ENCODE measurements around the gene ITGA5.

Gene ITGA5

DNA sequence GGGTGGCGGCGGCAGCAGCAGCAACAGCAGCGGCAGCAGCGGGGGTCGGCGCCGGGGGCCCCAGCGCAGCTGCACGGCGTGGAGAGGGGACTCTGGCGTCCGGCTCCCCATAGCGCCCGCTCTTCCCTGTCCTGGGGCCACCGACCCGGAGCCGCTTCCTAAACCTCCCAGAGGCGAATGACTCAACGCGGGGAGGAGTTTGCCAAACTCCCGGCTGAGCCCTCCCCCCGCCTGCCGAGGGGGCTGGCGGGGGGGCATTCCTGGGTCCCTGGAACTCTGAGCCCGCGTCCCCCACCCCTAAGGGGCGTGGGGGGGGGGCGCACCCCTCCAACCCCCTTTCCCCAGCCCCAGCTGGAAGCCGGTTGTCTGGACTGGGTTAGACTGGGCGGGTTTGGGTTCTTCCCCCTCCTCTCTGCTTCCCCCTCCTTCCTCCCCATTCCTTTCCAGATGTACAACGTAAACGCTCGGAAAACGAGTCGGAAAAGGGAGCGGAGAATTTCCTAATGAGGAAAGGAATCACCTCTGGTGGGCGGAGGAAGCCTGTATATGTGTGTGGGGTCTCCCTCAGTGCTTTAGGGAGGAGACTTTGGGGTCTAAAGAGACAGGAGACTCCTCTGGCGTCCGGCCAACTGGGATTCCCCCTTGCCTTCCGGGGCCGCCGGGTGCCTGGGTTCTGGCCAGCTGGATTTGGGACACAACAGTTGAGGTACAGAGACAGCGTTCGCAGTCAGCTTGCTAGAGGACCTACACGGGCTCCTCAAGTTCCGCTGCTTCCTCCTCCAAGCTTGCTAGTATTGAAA, at the start of gene ITGA5:
ITGA5 (minus strand) TSS at position 179 of the 800 bp plus-strand sequence; CDS start at position 111, 68 bp downstream.
- no peak for DNase-seq

- no peak for DNase-seq
Measured at GRCh38 chr12:54465857-54466523, 46.9 kb upstream of the ITGA5 start.

- peak; percentile 11 for DNase-seq
Measured at GRCh38 chr12:54463484-54463883, 44.4 kb upstream of the ITGA5 start.

GRCh38 chr12:54463034-54463433, 44.0 kb upstream of the ITGA5 start:
- DNase-seq = no peak

DNA sequence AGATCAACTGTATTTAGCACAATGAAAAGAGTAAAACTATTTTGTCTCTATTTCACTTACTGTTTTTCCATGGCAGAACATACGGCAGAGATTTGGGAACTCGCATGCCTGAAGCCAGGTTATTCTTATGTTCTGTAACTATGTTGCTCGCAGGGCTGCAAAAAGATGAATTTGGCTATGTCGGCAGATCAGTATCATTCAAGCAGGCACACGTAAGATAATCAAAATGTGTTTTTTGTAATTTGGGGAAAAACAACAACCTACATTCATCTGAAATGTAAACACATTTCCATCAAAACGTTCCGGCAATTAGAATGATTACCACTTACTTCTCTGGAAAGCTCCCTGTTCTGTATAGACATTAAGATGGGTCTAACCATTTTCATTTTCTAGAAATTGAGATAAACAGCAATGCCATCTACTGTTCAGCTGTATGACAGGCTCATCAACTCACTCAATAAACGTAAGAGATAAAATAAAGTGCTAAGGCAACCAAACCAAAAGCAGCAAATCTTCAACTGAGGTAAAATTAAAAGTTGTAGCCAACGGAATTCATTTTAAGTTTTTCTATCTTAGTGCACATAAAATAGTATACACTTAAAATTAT, 41.4 kb upstream of the ITGA5 start:
- DNase-seq = no peak

DNA sequence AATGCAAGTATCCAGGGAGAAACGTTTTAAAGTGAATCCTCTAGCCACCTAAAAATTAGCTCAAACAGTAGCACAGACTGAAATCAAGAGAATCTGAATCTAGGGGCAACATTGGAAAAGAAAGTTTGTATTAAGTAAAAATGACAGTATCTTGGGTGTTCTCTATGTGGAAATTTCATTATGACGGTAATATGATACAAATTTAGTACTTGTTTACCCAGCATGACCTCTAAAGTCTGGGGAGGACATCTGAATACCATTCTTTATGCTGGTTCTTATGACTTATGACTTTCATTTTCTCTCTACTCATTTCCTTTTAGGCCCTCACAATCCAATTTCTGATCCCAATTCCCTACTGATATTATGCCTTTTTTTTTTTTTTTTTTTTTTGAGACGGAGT, 40.3 kb upstream of the ITGA5 start:
- no peak for DNase-seq

DNA sequence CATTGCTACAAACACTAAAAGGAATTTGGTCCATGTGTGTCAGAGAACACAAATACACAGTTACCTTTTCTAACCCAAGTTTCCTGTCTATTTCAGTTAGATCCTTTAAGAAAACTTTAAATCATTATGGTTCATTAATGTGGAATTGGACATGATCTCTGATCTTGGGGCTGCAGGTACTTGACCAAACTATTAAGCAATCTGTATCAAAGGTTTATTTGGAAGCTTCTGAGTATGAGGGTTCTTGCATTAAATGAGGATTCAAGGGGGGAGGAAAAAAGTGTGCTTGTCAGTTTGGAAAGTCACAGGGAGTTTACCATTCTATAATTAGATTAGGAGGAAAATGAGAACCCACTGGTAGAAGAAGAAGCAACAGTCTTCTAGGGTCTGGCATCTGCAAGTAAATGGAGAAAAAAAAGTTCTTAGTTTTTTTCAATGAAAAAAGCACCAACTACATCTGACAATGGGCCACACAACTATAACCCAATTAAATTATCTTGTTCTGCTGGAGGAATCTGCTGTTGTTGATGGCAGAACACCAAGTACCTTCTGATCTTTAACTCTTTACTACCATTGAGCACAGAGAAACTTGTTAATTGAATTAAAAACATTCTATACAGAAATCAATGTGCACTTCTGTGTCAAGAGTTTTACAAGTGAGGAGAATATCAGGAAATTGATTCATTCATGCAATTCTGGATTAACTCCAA, 36.8 kb upstream of the ITGA5 start:
- DNase-seq = no peak

GRCh38 chr12:54452628-54453027, 33.6 kb upstream of the ITGA5 start:
- DNase-seq = no peak

- no peak for DNase-seq
Measured at GRCh38 chr12:54448344-54448743, 29.3 kb upstream of the ITGA5 start.

DNA sequence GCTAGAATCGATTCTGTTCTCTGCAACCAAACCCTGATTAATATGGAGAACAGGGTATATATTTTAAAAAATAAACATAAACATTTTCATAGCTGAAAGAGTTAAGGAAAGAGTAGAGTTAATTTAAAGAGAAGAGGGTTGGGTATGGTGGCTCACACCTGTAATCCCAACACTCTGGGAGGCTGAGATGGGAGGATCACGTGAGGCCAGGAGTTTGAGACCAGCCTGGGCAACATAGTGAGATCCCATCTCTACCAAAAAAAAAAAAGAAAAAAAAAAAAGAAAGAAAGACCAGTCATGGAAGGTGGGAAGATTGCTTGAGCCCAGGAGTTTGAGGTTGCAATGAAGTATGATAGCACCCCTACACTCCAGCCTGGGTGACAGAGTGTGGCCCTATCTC, 28.9 kb upstream of the ITGA5 start:
- no peak for DNase-seq

DNA sequence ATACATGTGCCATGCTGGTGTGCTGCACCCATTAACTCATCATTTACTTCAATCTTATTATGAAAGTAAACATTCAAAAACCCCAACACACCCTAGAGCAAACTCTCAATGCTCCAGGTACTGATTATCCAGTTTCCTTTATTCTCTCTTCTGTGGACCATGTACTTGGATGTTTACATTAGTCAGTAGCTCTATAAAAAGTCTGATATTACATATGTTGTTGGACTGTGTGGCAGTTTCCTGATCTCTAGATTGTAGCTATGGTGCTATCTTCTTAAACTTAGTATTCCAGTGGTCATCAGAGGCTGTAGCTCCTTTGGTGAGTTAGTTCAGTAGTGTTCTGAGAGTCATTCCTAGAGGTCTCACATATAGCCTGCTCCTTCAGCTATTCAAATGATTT, 25.1 kb upstream of the ITGA5 start:
- no peak for DNase-seq

DNA sequence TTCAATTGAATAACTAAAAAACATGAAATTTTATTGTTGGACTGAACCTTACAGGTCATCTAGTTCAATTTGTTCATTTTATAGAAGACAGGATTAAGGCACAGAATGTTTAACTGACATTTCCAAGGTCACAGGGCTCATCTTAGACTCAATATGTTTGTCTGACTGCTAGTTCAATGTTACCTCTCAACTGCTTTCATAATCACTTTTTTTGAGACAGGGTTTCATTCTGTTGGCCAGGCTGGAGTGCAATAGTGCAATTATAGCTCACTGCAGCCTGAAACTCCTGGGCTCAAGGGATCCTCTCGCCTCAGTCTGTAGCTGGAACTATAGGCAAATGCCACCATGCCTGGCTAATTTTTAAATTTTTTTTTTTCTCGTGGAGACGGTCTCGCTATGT, 24.4 kb upstream of the ITGA5 start:
- DNase-seq = no peak

GRCh38 chr12:54442961-54443360, 23.9 kb upstream of the ITGA5 start:
- DNase-seq = no peak

DNA sequence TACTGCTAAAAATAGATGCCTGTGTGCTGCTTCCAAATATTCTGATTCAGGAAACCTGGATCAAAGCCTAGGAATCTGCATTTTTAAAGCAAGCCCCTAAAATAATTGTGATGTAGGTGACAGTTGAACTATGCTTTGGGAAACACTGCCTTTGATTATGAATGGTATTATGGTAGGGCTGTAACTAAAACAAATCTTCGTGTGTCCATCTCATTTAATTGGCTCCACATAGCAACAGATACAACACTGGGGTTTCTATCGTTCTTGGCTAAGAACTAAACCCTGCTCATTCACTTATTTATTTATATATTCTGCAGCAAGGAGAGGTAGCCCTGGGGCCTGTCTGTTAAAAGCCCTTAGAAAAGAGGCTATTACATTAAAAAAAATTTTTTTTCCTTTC, 23.0 kb upstream of the ITGA5 start:
- no peak for DNase-seq

GRCh38 chr12:54439521-54440255, 20.6 kb upstream of the ITGA5 start:
- peak; percentile 29 for DNase-seq

DNA sequence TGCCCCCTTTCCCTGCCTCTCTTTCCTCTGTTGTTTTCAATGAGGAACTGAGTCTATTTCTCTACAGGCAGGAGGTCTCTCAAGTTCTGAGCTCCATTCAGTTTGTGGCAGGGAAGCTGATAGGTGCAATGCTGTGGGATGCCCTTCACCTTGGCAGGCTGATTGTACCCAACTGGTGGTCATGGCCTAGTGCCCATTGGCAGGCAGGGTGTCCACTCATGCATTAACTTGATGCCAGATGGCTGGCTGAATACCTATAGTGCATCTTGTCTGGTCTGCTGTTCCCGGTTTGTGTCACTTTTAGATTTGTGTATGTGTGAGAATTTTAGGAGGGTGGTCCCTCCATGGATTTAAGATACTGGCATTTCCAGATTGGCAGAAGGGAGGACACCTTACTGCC, 20.0 kb upstream of the ITGA5 start:
- DNase-seq = no peak

DNA sequence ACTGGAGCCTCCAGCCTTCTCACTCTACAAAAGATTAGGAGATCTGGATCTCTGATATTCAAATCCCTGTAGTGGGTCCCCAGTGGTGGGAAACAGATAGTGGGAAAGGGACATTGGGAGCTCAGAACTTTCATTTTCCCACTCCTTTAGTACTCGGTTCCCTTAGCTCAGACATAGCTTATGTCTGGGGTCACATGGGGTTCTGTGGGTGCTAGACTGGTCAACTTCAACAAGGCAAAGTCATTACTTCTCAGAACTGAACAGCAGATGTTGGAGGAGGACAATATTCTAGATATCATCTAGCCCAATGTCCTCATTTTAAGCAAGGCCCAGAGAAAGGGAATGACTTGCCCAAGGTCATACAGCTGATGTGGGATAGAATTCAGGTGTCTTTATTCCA, 19.5 kb upstream of the ITGA5 start:
- no peak for DNase-seq

GRCh38 chr12:54437697-54438096, 18.6 kb upstream of the ITGA5 start:
- no peak for DNase-seq

GRCh38 chr12:54437243-54437642, 18.2 kb upstream of the ITGA5 start:
- DNase-seq = no peak

DNA sequence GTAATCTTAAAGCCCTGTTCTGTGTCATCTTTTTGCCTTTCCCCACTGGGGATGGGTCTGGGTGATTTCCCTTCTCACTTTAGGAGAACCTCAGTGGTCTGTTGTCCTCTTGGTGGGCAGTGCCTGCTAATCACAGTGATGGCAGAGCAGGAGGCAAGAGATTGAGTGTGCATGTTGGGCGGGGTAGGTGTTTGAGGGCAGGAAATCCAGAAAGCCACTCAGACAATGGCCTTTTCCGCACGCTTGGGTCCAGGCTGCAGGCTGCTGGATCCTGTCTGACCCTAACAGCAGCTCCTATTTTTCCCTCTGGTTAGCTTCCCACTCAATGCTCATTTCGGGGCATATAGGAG, 13.7 kb upstream of the ITGA5 start:
- no peak for DNase-seq

DNA sequence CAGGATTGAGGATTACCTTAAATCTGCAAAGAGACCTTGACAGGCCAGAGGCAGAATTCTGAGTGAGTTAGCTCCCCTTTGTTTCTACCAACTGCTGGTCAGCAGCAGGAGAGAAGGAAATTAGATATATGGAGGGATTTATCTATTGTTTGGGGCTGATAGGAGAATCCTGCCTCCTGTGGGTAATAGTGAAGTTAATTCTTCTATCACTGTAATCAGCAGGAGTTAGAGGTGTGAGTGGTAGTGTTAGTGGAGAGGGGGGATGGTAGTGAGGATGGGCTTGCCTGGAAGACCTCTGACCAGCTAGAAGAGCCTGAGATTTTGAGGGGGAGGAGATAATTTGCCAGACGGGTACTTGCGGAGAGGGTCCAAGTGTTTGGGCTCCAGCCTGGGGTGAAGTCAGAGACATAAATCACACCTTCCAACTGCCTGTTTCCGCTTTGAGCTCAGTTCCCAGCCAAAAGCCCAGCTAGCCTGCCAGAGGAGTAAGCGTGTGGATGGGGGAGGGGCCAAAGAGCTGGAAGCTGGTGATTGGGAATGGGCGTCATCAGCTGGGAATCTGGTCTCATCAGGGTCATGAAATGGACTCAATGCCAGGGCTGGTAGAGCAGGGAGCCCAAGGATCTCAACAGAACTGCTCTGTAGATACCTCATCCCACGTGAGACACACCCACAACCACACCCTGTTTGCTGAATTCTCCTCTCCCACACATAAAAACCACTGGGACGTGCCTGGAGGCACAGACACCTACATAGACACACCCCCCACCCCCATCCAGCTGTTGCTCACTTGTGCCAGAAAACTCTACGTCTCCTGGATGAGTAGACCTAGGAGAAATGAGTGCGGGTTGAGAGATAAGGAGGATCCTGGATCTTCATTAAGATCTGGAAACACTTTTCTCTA, 13.1 kb upstream of the ITGA5 start:
- DNase-seq = no peak

Measured in NCI-H1105 treated with DMSO at 0.1 percent for 48 hours (cell line).